ENCODE measurements around the gene TMCC1.
"Not testable (repeated sequence)": the region's sequence is repeated elsewhere in the genome, so short reads cannot be mapped to it uniquely, and the experiment has no call there.

Gene TMCC1

GRCh38 chr3:129676985-129677384 is 216.5 kb downstream of the TMCC1 start:
- H3K9me3 ChIP-seq (ENCODE audit: control insufficient read depth in 1 of 2, low read length in 2 of 2), result no peaks in the 10 kb centered on the region
- no peaks in the 10 kb centered on the region for H3K27me3 ChIP-seq (ENCODE audit: low read depth, low read length)
- H3K4me3 ChIP-seq (ENCODE audit: low read depth in 1 of 2, low read length in 2 of 2), result no peak overlapping the region
- no peak overlapping the region for H3K27ac ChIP-seq (ENCODE audit: low read length)
- H3K36me3 ChIP-seq (ENCODE audit: control insufficient read depth in 1 of 2, insufficient read depth in 2 of 2, low read length in 2 of 2), result no peaks in the 10 kb centered on the region
- no peaks in the 10 kb centered on the region for H3K4me1 ChIP-seq (ENCODE audit: control insufficient read depth in 1 of 2, insufficient read depth in 2 of 2, low read length in 2 of 2)

DNA sequence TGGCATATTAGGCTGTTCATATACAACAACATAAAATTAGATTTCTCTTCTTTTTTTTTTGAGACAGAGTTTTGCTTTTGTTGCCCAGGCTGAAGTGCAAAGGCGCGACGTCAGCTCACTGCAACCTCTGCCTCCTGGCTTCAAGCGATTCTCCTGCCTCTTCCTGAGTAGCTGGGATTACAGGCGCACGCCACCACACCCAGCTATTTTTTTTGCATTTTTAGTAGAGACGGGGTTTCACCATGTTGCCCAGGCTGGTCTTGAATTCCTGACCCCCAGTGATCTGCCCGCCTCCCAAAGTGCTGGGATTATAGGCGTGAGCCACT is 218.8 kb downstream of the TMCC1 start:
- not testable (repeated sequence) for H3K4me3 ChIP-seq (ENCODE audit: low read depth in 1 of 2, low read length in 2 of 2); H3K27ac ChIP-seq (ENCODE audit: low read length); H3K4me1 ChIP-seq (ENCODE audit: control insufficient read depth in 1 of 2, insufficient read depth in 2 of 2, low read length in 2 of 2); H3K27me3 ChIP-seq (ENCODE audit: low read depth, low read length); H3K9me3 ChIP-seq (ENCODE audit: control insufficient read depth in 1 of 2, low read length in 2 of 2)
- peaks cover 11% of the 10 kb centered on the region in 2 donors for H3K36me3 ChIP-seq (ENCODE audit: control insufficient read depth in 1 of 2, insufficient read depth in 2 of 2, low read length in 2 of 2)

DNA sequence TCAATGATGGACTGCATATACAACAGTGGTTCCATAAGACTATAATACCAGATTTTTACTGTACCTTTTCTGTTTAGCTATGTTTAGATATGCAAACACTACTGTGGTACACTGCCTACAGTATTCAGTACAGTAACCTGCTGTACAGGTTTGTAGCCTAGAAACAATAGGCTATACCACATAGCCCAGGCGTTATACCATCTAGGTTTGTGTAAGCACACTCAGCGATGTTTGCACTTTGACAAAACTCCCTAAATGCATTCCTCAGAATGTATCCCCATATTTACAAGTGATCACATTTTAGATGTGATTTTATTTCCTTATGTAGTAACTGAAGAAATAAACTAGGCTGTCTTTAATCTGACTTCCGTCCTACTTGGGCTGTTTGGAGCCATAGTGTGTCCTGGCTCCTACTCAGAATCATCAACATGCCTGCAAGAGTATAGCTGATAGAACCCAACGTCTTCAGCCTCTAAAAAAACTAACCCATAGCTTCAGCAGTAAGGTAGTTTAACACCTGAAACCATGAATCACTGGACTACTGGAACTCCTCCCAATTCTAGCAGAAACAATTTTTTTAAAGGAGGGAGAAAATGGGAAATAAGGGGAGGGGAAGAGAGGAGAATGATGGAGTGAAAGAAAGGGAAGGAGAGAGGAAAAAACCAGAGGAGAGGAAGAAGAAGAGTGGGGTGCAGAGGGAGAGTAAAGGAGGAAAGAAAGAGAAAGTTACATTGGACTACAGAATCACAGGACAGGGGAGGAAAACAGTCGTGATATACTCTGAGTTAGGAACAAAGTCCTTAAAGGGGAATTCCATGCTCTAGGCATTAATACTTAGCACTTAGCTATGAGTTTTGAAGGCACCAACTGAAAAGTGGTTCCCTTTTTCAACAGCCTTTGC is 219.4 kb downstream of the TMCC1 start:
- Histone ChIP-seq H3K27ac (ENCODE audit: low read length) (no peak overlapping the region), H3K27me3 (ENCODE audit: low read depth, low read length) (no peaks in the 10 kb centered on the region), H3K36me3 (ENCODE audit: control insufficient read depth in 1 of 2, insufficient read depth in 2 of 2, low read length in 2 of 2) (peaks cover 11 to 13% of the 10 kb centered on the region in 2 donors)

GRCh38 chr3:129673012-129673411 is 220.5 kb downstream of the TMCC1 start:
- Histone ChIP-seq H3K4me3 (ENCODE audit: low read depth in 1 of 2, low read length in 2 of 2) (no peak overlapping the region), H3K9me3 (ENCODE audit: control insufficient read depth in 1 of 2, low read length in 2 of 2) (no peaks in the 10 kb centered on the region), H3K36me3 (ENCODE audit: control insufficient read depth in 1 of 2, insufficient read depth in 2 of 2, low read length in 2 of 2) (peaks cover 11 to 13% of the 10 kb centered on the region in 2 donors), H3K4me1 (ENCODE audit: control insufficient read depth in 1 of 2, insufficient read depth in 2 of 2, low read length in 2 of 2) (no peaks in the 10 kb centered on the region), H3K27ac (ENCODE audit: low read length) (no peak overlapping the region), H3K27me3 (ENCODE audit: low read depth, low read length) (no peaks in the 10 kb centered on the region)

More for the DNA sequence above, 219.4 kb downstream of the TMCC1 start:
- H3K4me3 ChIP-seq (ENCODE audit: low read depth in 1 of 2, low read length in 2 of 2), result no peak overlapping the region
- H3K4me1 ChIP-seq (ENCODE audit: control insufficient read depth in 1 of 2, insufficient read depth in 2 of 2, low read length in 2 of 2), result no peaks in the 10 kb centered on the region
- no peaks in the 10 kb centered on the region for H3K9me3 ChIP-seq (ENCODE audit: control insufficient read depth in 1 of 2, low read length in 2 of 2)

DNA sequence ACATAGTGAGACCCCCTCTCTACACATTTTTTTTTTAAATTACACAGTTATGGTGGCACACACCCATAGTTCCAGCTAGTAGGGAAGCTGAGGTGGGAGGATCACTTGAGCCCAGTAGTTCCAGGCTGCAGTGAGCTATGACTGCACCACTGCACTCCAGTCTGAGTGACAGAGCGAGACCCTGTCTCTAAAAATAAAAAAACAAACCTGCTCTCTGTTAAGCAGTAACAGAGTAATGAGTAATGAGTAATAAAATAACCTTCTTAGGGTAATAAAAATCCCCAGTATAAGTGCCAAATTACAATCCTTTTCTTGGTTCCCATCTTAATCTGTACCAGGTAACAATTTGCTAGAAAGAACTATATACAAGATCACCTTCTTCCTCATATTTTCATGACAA is 221.1 kb downstream of the TMCC1 start:
- no peaks in the 10 kb centered on the region for H3K27me3 ChIP-seq (ENCODE audit: low read depth, low read length)
- no peaks in the 10 kb centered on the region for H3K4me1 ChIP-seq (ENCODE audit: control insufficient read depth in 1 of 2, insufficient read depth in 2 of 2, low read length in 2 of 2)
- H3K27ac ChIP-seq (ENCODE audit: low read length), result no peak overlapping the region
- H3K4me3 ChIP-seq (ENCODE audit: low read depth in 1 of 2, low read length in 2 of 2), result no peak overlapping the region
- no peaks in the 10 kb centered on the region for H3K9me3 ChIP-seq (ENCODE audit: control insufficient read depth in 1 of 2, low read length in 2 of 2)
- H3K36me3 ChIP-seq (ENCODE audit: control insufficient read depth in 1 of 2, insufficient read depth in 2 of 2, low read length in 2 of 2), result peaks cover 11 to 13% of the 10 kb centered on the region in 2 donors

GRCh38 chr3:129665024-129665768 is 228.3 kb downstream of the TMCC1 start:
- H3K27me3 ChIP-seq (ENCODE audit: low read depth, low read length), result no peaks in the 10 kb centered on the region
- no peak overlapping the region for H3K4me3 ChIP-seq (ENCODE audit: low read depth in 1 of 2, low read length in 2 of 2)
- H3K9me3 ChIP-seq (ENCODE audit: control insufficient read depth in 1 of 2, low read length in 2 of 2), result no peaks in the 10 kb centered on the region
- peaks cover 2 to 6% of the 10 kb centered on the region in 2 donors for H3K36me3 ChIP-seq (ENCODE audit: control insufficient read depth in 1 of 2, insufficient read depth in 2 of 2, low read length in 2 of 2)
- H3K4me1 ChIP-seq (ENCODE audit: control insufficient read depth in 1 of 2, insufficient read depth in 2 of 2, low read length in 2 of 2), result no peaks in the 10 kb centered on the region
- no peak overlapping the region for H3K27ac ChIP-seq (ENCODE audit: low read length)

GRCh38 chr3:129663930-129664646 is 229.4 kb downstream of the TMCC1 start:
- Histone ChIP-seq H3K36me3 (ENCODE audit: control insufficient read depth in 1 of 2, insufficient read depth in 2 of 2, low read length in 2 of 2) (no peaks in the 10 kb centered on the region), H3K27ac (ENCODE audit: low read length) (no peak overlapping the region)

DNA sequence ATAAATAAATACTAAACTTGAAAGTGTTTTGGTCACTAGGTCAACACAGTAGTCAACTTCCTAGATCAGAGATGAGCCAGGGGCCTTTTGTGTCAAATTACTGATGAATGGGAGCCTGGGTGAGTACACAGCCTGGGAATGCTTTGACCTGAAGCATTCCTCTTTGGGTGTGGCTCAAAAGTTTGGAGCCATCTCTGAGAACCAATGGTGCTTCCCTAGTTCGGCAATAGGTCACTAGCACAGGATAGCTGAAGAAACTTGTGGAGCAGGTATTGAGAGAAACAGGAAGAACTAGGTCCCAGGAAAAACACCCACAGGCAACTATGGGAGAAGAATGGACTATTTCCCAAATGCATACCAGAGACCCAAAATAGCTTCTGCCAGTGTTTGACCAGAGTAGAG is 230.5 kb downstream of the TMCC1 start:
- no peaks in the 10 kb centered on the region for H3K9me3 ChIP-seq (ENCODE audit: control insufficient read depth in 1 of 2, low read length in 2 of 2)
- no peaks in the 10 kb centered on the region for H3K36me3 ChIP-seq (ENCODE audit: control insufficient read depth in 1 of 2, insufficient read depth in 2 of 2, low read length in 2 of 2)
- no peak overlapping the region for H3K4me3 ChIP-seq (ENCODE audit: low read depth in 1 of 2, low read length in 2 of 2)
- no peak overlapping the region for H3K27ac ChIP-seq (ENCODE audit: low read length)
- H3K4me1 ChIP-seq (ENCODE audit: control insufficient read depth in 1 of 2, insufficient read depth in 2 of 2, low read length in 2 of 2), result peaks cover 5 to 8% of the 10 kb centered on the region in 2 donors
- H3K27me3 ChIP-seq (ENCODE audit: low read depth, low read length), result no peaks in the 10 kb centered on the region

More at GRCh38 chr3:129663930-129664646, 229.4 kb downstream of the TMCC1 start:
- Histone ChIP-seq H3K9me3 (ENCODE audit: control insufficient read depth in 1 of 2, low read length in 2 of 2) (no peaks in the 10 kb centered on the region), H3K27me3 (ENCODE audit: low read depth, low read length) (no peaks in the 10 kb centered on the region), H3K4me1 (ENCODE audit: control insufficient read depth in 1 of 2, insufficient read depth in 2 of 2, low read length in 2 of 2) (no peaks in the 10 kb centered on the region), H3K4me3 (ENCODE audit: low read depth in 1 of 2, low read length in 2 of 2) (no peak overlapping the region)

DNA sequence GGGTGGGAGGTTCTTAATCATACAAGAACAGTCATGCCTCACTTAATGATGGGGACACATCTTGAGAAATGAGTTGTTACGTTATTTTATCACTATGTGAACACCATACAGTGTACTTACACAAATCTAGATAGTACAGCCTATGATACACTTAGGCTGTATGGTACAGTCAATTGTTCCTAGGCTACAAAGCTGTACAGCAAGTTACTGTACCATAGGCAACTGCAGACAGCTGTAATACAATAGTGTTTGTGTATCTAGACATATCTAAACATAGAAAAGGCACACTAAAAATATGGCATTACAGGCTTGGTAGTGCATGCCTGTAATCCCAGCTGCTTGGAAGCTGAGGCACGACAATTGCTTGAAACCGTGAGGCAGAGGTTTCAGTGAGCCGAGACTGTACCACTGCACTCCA is 231.3 kb downstream of the TMCC1 start:
- Histone ChIP-seq H3K27ac (ENCODE audit: low read length) (no peak overlapping the region), H3K36me3 (ENCODE audit: control insufficient read depth in 1 of 2, insufficient read depth in 2 of 2, low read length in 2 of 2) (no peaks in the 10 kb centered on the region), H3K4me3 (ENCODE audit: low read depth in 1 of 2, low read length in 2 of 2) (no peak overlapping the region), H3K9me3 (ENCODE audit: control insufficient read depth in 1 of 2, low read length in 2 of 2) (no peaks in the 10 kb centered on the region), H3K27me3 (ENCODE audit: low read depth, low read length) (no peaks in the 10 kb centered on the region), H3K4me1 (ENCODE audit: control insufficient read depth in 1 of 2, insufficient read depth in 2 of 2, low read length in 2 of 2) (peaks cover 8 to 13% of the 10 kb centered on the region in 2 donors)

DNA sequence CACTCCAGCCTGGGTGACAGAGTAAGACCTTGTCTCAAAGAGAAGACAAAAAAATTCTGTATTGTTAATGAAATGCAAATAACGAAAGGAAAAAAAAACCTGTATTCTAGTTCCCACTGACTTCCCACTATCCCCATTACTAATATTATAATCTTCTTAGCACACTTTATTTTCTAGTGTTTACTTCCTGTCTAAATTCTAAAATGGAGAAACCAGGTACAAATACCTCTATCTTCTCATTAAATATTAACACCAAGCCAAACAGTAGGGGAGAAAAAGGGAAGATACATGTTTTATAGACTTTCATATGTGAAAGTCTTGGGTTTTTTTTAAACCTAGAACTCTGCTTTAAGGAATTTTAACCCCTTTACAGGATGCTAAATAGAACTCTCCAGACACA is 231.7 kb downstream of the TMCC1 start:
- Histone ChIP-seq H3K4me3 (ENCODE audit: low read depth in 1 of 2, low read length in 2 of 2) (no peak overlapping the region), H3K9me3 (ENCODE audit: control insufficient read depth in 1 of 2, low read length in 2 of 2) (no peaks in the 10 kb centered on the region), H3K4me1 (ENCODE audit: control insufficient read depth in 1 of 2, insufficient read depth in 2 of 2, low read length in 2 of 2) (peaks cover 8 to 17% of the 10 kb centered on the region in 2 donors), H3K36me3 (ENCODE audit: control insufficient read depth in 1 of 2, insufficient read depth in 2 of 2, low read length in 2 of 2) (no peaks in the 10 kb centered on the region), H3K27ac (ENCODE audit: low read length) (no peak overlapping the region), H3K27me3 (ENCODE audit: low read depth, low read length) (no peaks in the 10 kb centered on the region)

Measured in muscle layer of duodenum (tissue), 2 donors.